GM23338 (cell line): ENCODE data around the gene SH3D19.

Source experiments
- ETS1 ChIP-seq: IDR thresholded peaks from 2 replicates; pipeline ENCODE4 v1.6.1; 2016; ENCODE audit warnings: antibody characterized with exemption
- EZH2 ChIP-seq: fragments of 200-600 bp; sonication (generic); IDR thresholded peaks from one replicate; pipeline ENCODE4 v1.8.0; 2017; ENCODE audit warnings: antibody characterized with exemption, mild to moderate bottlenecking, low read depth; ENCODE audit not compliant: unreplicated experiment
- EZH2phosphoT487 ChIP-seq: fragments of 200-600 bp; sonication (generic); IDR thresholded peaks from one replicate; pipeline ENCODE4 v1.8.1; 2018; ENCODE audit warnings: antibody characterized with exemption; ENCODE audit not compliant: unreplicated experiment
- POLR2AphosphoS5 ChIP-seq: IDR thresholded peaks from 2 replicates; pipeline ENCODE4 v1.6.1; 2016; ENCODE audit warnings: antibody characterized with exemption, low read depth
- TF ChIP-seq, protein P1 (sequence below), 2 experiments: fragments of 200-600 bp in 1 of 2; sonication (generic) in 1 of 2; conservative IDR thresholded peaks; 2 replicates each; pipeline versions ENCODE4 v1.5.1 to v1.6.1; 2016 to 2017; ENCODE audit warnings: antibody characterized with exemption in 2 of 2, low read depth in 2 of 2, mild to moderate bottlenecking in 2 of 2, moderate library complexity in 1 of 2
- TF ChIP-seq, protein P2 (sequence below): IDR thresholded peaks from one replicate; pipeline ENCODE4 v1.6.1; 2018; ENCODE audit warnings: antibody characterized with exemption; ENCODE audit not compliant: unreplicated experiment

DNA sequence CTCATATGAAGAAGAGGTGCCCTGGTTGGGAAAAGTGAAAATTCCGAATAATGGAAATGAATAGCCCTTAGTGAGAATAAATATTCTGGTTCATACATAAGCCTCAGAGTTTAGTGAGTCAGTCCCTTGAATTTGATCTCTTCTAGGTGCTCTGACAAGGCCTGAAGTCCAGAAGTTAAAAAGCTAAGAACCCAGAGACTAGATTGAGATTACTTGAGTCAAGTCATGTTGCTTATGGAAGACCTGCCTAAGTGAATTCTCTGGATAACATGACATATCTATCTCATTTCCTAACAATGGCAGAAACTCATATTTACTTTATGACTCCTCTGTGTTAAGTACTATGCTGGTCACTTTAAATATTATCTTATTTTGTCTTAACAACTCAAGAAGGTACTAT, 58.9 kb downstream of the SH3D19 start:
- TF ChIP-seq ETS1 (no peak), EZH2 (no peak), POLR2AphosphoS5 (no peak), EZH2phosphoT487 (no peak)
- TF ChIP-seq, protein P1, sequence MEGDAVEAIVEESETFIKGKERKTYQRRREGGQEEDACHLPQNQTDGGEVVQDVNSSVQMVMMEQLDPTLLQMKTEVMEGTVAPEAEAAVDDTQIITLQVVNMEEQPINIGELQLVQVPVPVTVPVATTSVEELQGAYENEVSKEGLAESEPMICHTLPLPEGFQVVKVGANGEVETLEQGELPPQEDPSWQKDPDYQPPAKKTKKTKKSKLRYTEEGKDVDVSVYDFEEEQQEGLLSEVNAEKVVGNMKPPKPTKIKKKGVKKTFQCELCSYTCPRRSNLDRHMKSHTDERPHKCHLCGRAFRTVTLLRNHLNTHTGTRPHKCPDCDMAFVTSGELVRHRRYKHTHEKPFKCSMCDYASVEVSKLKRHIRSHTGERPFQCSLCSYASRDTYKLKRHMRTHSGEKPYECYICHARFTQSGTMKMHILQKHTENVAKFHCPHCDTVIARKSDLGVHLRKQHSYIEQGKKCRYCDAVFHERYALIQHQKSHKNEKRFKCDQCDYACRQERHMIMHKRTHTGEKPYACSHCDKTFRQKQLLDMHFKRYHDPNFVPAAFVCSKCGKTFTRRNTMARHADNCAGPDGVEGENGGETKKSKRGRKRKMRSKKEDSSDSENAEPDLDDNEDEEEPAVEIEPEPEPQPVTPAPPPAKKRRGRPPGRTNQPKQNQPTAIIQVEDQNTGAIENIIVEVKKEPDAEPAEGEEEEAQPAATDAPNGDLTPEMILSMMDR (conservative IDR thresholded peaks at IDR 0.05; ENCODE audit: low read depth in 2 of 2), result no peak
- TF ChIP-seq, protein P2, sequence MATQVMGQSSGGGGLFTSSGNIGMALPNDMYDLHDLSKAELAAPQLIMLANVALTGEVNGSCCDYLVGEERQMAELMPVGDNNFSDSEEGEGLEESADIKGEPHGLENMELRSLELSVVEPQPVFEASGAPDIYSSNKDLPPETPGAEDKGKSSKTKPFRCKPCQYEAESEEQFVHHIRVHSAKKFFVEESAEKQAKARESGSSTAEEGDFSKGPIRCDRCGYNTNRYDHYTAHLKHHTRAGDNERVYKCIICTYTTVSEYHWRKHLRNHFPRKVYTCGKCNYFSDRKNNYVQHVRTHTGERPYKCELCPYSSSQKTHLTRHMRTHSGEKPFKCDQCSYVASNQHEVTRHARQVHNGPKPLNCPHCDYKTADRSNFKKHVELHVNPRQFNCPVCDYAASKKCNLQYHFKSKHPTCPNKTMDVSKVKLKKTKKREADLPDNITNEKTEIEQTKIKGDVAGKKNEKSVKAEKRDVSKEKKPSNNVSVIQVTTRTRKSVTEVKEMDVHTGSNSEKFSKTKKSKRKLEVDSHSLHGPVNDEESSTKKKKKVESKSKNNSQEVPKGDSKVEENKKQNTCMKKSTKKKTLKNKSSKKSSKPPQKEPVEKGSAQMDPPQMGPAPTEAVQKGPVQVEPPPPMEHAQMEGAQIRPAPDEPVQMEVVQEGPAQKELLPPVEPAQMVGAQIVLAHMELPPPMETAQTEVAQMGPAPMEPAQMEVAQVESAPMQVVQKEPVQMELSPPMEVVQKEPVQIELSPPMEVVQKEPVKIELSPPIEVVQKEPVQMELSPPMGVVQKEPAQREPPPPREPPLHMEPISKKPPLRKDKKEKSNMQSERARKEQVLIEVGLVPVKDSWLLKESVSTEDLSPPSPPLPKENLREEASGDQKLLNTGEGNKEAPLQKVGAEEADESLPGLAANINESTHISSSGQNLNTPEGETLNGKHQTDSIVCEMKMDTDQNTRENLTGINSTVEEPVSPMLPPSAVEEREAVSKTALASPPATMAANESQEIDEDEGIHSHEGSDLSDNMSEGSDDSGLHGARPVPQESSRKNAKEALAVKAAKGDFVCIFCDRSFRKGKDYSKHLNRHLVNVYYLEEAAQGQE, result no peak
